A549 (cell line): Measurements from ENCODE around the gene DACH1. TPM values are rescaled to one million over a fixed set of nuclear protein-coding genes. Genes with fewer than 3 reads are reported as not detected.

Experiments used
- ATAC-seq, 2 experiments: fragments of 200-7000 bp in 1 of 2; fragments of >200 bp in 1 of 2; cut with Nextera tagmentation in 1 of 2; cut with Tn5 transposase in 1 of 2; 3 replicates each; pipeline versions ENCODE4 v1.8.0 to v1.9.1; 2018 to 2020; ENCODE audit warnings: mild to moderate bottlenecking in 1 of 2, moderate library complexity in 1 of 2
- CTCF ChIA-PET: fragments of 300-600 bp; sonication (Branson Sonifier 250); formaldehyde crosslinking; extraction: SDS; loops from one replicate; lab custom pipeline; 2021; ENCODE audit warnings: antibody characterized with exemption, inconsistent platforms; lab: Yijun Ruan, JAX
- POLR2A ChIA-PET: fragments of 350-600 bp; formaldehyde crosslinking; extraction: SDS; loops from one replicate; lab custom pipeline; 2021; ENCODE audit warnings: antibody characterized with exemption, inconsistent platforms; lab: Yijun Ruan, JAX
- DNase-seq, 2 experiments: peaks; one replicate each; pipeline versions ENCODE4 v3.0.0 to v3.0.0-alpha.2; 2011 to 2016; ENCODE audit warnings: low read depth in 1 of 2, low spot score in 1 of 2
- FAIRE-seq: peaks from 2 replicates; lab custom pipeline; 2011; peaks lifted over from hg19 to GRCh38; lab: Jason Lieb, UNC
- H3K27ac ChIP-seq, 2 experiments: fragments of >200 bp; sonication (Bioruptor Twin); formaldehyde crosslinking; 3 replicates each; pipeline ENCODE4 v1.5.1; 2016 to 2017
- H3K4me1 ChIP-seq: fragments of >200 bp; sonication (Bioruptor Twin); formaldehyde crosslinking; 3 replicates; pipeline ENCODE4 v1.6.1; 2016
- H3K4me2 ChIP-seq: fragments of >200 bp; sonication (Bioruptor Twin); formaldehyde crosslinking; 3 replicates; pipeline ENCODE4 v1.6.1; 2016
- H3K4me3 ChIP-seq: fragments of >200 bp; sonication (Bioruptor Twin); formaldehyde crosslinking; 3 replicates; pipeline ENCODE4 v1.5.1; 2016
- H3K9me3 ChIP-seq: fragments of >200 bp; sonication (Bioruptor Twin); formaldehyde crosslinking; 3 replicates; pipeline ENCODE4 v1.6.1; 2016
- BCL3 ChIP-seq: fragments of >200 bp; sonication (Bioruptor Twin); formaldehyde crosslinking; IDR thresholded peaks from 3 replicates; pipeline ENCODE4 v1.6.1; 2016
- BHLHE40 ChIP-seq: IDR thresholded peaks from 2 replicates; pipeline ENCODE4 v1.6.1; 2012; ENCODE audit warnings: low read depth, low read length, inconsistent platforms
- CHD2 ChIP-seq: fragments of 150-350 bp; IDR thresholded peaks from 2 replicates; pipeline ENCODE4 v1.6.1; 2014; ENCODE audit warnings: low read length; ENCODE audit not compliant: partially characterized antibody
- E2F6 ChIP-seq: IDR thresholded peaks from 2 replicates; pipeline ENCODE4 v1.6.1; 2012; ENCODE audit warnings: low read depth, borderline replicate concordance
- EHF ChIP-seq: fragments of 250-450 bp; sonication (Bioruptor Pico); IDR thresholded peaks from 2 replicates; pipeline ENCODE4 v1.5.0; 2020; ENCODE audit warnings: mild to moderate bottlenecking
- EP300 ChIP-seq, 2 experiments: fragments of >200 bp; sonication (Bioruptor Twin); formaldehyde crosslinking; IDR thresholded peaks; 2 replicates in 1 of 2; 3 replicates in 1 of 2; pipeline ENCODE4 v1.6.1; 2016 to 2017
- FOSL2 ChIP-seq, 2 experiments: fragments of 450-650 bp in 1 of 2; fragments of >200 bp in 1 of 2; sonication (Bioruptor Twin) in 1 of 2; formaldehyde crosslinking; IDR thresholded peaks; 2 replicates each; pipeline versions ENCODE4 v1.5.0 to v1.6.1; 2016 to 2020; ENCODE audit warnings: mild to moderate bottlenecking in 1 of 2, moderate library complexity in 1 of 2
- GATA3 ChIP-seq: IDR thresholded peaks from 2 replicates; pipeline ENCODE4 v1.6.1; 2012; ENCODE audit warnings: borderline replicate concordance
- HDAC2 ChIP-seq: fragments of 200-600 bp; sonication (generic); IDR thresholded peaks from 2 replicates; pipeline ENCODE4 v1.6.1; 2016
- HES2 ChIP-seq: fragments of >200 bp; sonication (Bioruptor Twin); formaldehyde crosslinking; IDR thresholded peaks from 2 replicates; pipeline ENCODE4 v1.6.1; 2016
- HEYL ChIP-seq: fragments of 250-450 bp; sonication (Bioruptor Pico); IDR thresholded peaks from 2 replicates; pipeline ENCODE4 v1.8.0; 2021; ENCODE audit warnings: mild to moderate bottlenecking, moderate library complexity
- HMGXB4 ChIP-seq: fragments of 250-450 bp; sonication (Bioruptor Pico); IDR thresholded peaks from 2 replicates; pipeline ENCODE4 v1.5.0; 2021; ENCODE audit warnings: mild to moderate bottlenecking, moderate library complexity, borderline replicate concordance
- HOXB13 ChIP-seq: fragments of 250-450 bp; sonication (Bioruptor Pico); IDR thresholded peaks from 2 replicates; pipeline ENCODE4 v1.5.0; 2020; ENCODE audit warnings: low read depth, mild to moderate bottlenecking, moderate library complexity
- JUN ChIP-seq, 2 experiments: fragments of >200 bp; sonication (Bioruptor Twin); formaldehyde crosslinking; IDR thresholded peaks; 2 replicates in 1 of 2; 3 replicates in 1 of 2; pipeline ENCODE4 v1.6.1; 2016 to 2017
- JUNB ChIP-seq: fragments of >200 bp; sonication (Bioruptor Twin); formaldehyde crosslinking; IDR thresholded peaks from 2 replicates; pipeline ENCODE4 v1.6.1; 2016
- MAX ChIP-seq: IDR thresholded peaks from 2 replicates; pipeline ENCODE4 v1.6.1; 2012
- MYC ChIP-seq: IDR thresholded peaks from 2 replicates; pipeline ENCODE4 v1.6.1; 2012; ENCODE audit warnings: mild to moderate bottlenecking, inconsistent platforms, low read length, improper control_type of control experiment, borderline replicate concordance
- NPAS2 ChIP-seq: fragments of 250-450 bp; sonication (Bioruptor Pico); IDR thresholded peaks from 2 replicates; pipeline ENCODE4 v1.8.0; 2022; ENCODE audit warnings: mild to moderate bottlenecking, moderate library complexity, borderline replicate concordance
- PBX3 ChIP-seq: IDR thresholded peaks from 2 replicates; pipeline ENCODE4 v1.6.1; 2012
- RFX5 ChIP-seq: fragments of 450-650 bp; IDR thresholded peaks from 2 replicates; pipeline ENCODE4 v1.7.1; 2014; ENCODE audit warnings: antibody characterized with exemption, mild to moderate bottlenecking, moderate library complexity
- RNF2 ChIP-seq: fragments of 200-600 bp; sonication (generic); IDR thresholded peaks from 2 replicates; pipeline ENCODE4 v1.6.1; 2016; ENCODE audit warnings: low read depth, mild to moderate bottlenecking, antibody characterized with exemption, moderate library complexity, borderline replicate concordance
- SREBF2 ChIP-seq: fragments of 450-650 bp; IDR thresholded peaks from 2 replicates; pipeline ENCODE4 v1.6.1; 2014; ENCODE audit warnings: mild to moderate bottlenecking, moderate library complexity
- TFCP2L1 ChIP-seq: fragments of 250-450 bp; sonication (Bioruptor Pico); IDR thresholded peaks from 2 replicates; pipeline ENCODE4 v1.5.0; 2021; ENCODE audit warnings: mild to moderate bottlenecking
- TP53 ChIP-seq: fragments of 250-450 bp; sonication (Bioruptor Pico); IDR thresholded peaks from 2 replicates; pipeline ENCODE4 v1.5.0; 2021; ENCODE audit warnings: mild to moderate bottlenecking, moderate library complexity
- USF2 ChIP-seq: fragments of 450-650 bp; IDR thresholded peaks from 2 replicates; pipeline ENCODE4 v1.6.1; 2014; ENCODE audit warnings: antibody characterized with exemption
- ZNF302 ChIP-seq: fragments of 250-450 bp; sonication (Bioruptor Pico); IDR thresholded peaks from 2 replicates; pipeline ENCODE4 v1.9.0; 2021; ENCODE audit warnings: inconsistent platforms, mild to moderate bottlenecking, moderate library complexity
- ZSCAN20 ChIP-seq: fragments of 250-450 bp; sonication (Bioruptor Pico); IDR thresholded peaks from 2 replicates; pipeline ENCODE4 v1.8.0; 2022; ENCODE audit warnings: mild to moderate bottlenecking, moderate library complexity
- WGBS: methylation state at CpG from one replicate; pipeline ENCODE4 v1.1.6; 2017; ENCODE audit errors: missing lambda C conversion rate; 5-methylcytosine and 5-hydroxymethylcytosine counted together
- polyA plus RNA-seq, 4 experiments: library from polyadenylated mRNA; depleted of rRNA in 3 of 4; stranded (reverse); fragments of >200 nt; fragmentation: RNase III in 1 of 4; extraction: RNeasy Plus Mini Kit Qiagen cat#74134 plus additional on column Dnase treatment in 1 of 4; gene quantifications; 2 replicates in 3 of 4; 3 replicates in 1 of 4; pipeline ENCODE4 v1.2.3, GENCODE V29; 2011 to 2017

Gene DACH1
- polyA plus RNA-seq, 2 of the 4 experiments (the other 2 are of a cell fraction): not detected

- Histone ChIP-seq H3K4me1 (no peaks in the 10 kb centered on the region), H3K27ac (no peak overlapping the region), H3K4me3 (no peak overlapping the region), H3K4me2 (no peak overlapping the region), H3K9me3 (no peaks in the 10 kb centered on the region)
- ATAC-seq (no peak), DNase-seq (no peak), FAIRE-seq (no peak)
- TF ChIP-seq RFX5: no peak
- no peak for TF ChIP-seq TP53
- TF ChIP-seq JUN (IDR thresholded peaks at IDR 0.05): no peak
- TF ChIP-seq HMGXB4 (CRISPR knock-in tag): no peak
- TF ChIP-seq EP300 (IDR thresholded peaks at IDR 0.05): no peak
- no peak for TF ChIP-seq SREBF2
- TF ChIP-seq CHD2: no peak
- no peak for TF ChIP-seq USF2
- no peak for TF ChIP-seq BCL3
- TF ChIP-seq TFCP2L1 (CRISPR knock-in tag): no peak
- POLR2A ChIA-PET: no interaction called here
- CTCF ChIA-PET: no interaction called here
These were observed 96.3 kb downstream of the DACH1 start for GRCh38 chr13:71770710-71771109.

GRCh38 chr13:71768881-71769280, 98.1 kb downstream of the DACH1 start:
- FAIRE-seq (no peak), ATAC-seq (no peak)
- TF ChIP-seq EHF (CRISPR knock-in tag) (no peak), HEYL (CRISPR knock-in tag) (no peak)
- TF ChIP-seq, all 56 proteins: peak for 0
- ChIA-PET POLR2A (no interaction called here), CTCF (no interaction called here)
- Histone ChIP-seq H3K4me2 (no peak overlapping the region), H3K9me3 (no peaks in the 10 kb centered on the region), H3K4me3 (no peak overlapping the region), H3K27ac (no peak overlapping the region), H3K4me1 (no peaks in the 10 kb centered on the region)
- DNase-seq: no peak

- no peak for FAIRE-seq
- no peak overlapping the region for H3K4me3 ChIP-seq
- TF ChIP-seq MYC: no peak
- TF ChIP-seq JUN (IDR thresholded peaks at IDR 0.05): no peak
- TF ChIP-seq JUNB: no peak
- TF ChIP-seq ZNF302 (CRISPR knock-in tag): no peak
- TF ChIP-seq RNF2: no peak
- no peak for TF ChIP-seq FOSL2 (IDR thresholded peaks at IDR 0.05)
- TF ChIP-seq FOSL2 (CRISPR knock-in tag; IDR thresholded peaks at IDR 0.05): no peak
- no peak for TF ChIP-seq MAX
- TF ChIP-seq HOXB13 (CRISPR knock-in tag): no peak
- no peak for TF ChIP-seq PBX3
- no peak for TF ChIP-seq BHLHE40
- TF ChIP-seq RFX5: no peak
- TF ChIP-seq HES2: no peak
- no peak for TF ChIP-seq NPAS2 (CRISPR knock-in tag)
- TF ChIP-seq GATA3: no peak
- TF ChIP-seq USF2: no peak
- no peak for TF ChIP-seq ZSCAN20
- TF ChIP-seq E2F6: no peak
- no peak for TF ChIP-seq HDAC2
These were observed 107.1 kb downstream of the DACH1 start for GRCh38 chr13:71759651-71760511.

More at GRCh38 chr13:71759651-71760511, 107.1 kb downstream of the DACH1 start:
- WGBS: 12% methylated on average over 9 of the region's 10 CpGs
- H3K27ac ChIP-seq: no peak overlapping the region
- no peaks in the 10 kb centered on the region for H3K4me1 ChIP-seq
- ChIA-PET POLR2A (no interaction called here), CTCF (no interaction called here)
- ATAC-seq (no peak), DNase-seq (no peak)
- H3K9me3 ChIP-seq: no peaks in the 10 kb centered on the region
- no peak overlapping the region for H3K4me2 ChIP-seq
